NK-92 treated with Interleukin-12 subunit alpha and Interleukin-12 subunit beta, amount 100 ng/mL, for 24 hours (cell line): ENCODE data around the gene RNF130.

Source experiments
- DNase-seq: peaks from one replicate; lab custom pipeline; 2025; lab: John Stamatoyannopoulos, UW

Gene RNF130

GRCh38 chr5:179916523-179916922, 155.0 kb downstream of the RNF130 start:
- no peak for DNase-seq

GRCh38 chr5:179915406-179915935, 156.1 kb downstream of the RNF130 start:
- DNase-seq = no peak

GRCh38 chr5:179914032-179914755, 157.4 kb downstream of the RNF130 start:
- peak; percentile 17 for DNase-seq

GRCh38 chr5:179913461-179913860, 158.1 kb downstream of the RNF130 start:
- DNase-seq = no peak

- no peak for DNase-seq
These were observed 158.6 kb downstream of the RNF130 start for GRCh38 chr5:179912951-179913350.

GRCh38 chr5:179912386-179912785, 159.2 kb downstream of the RNF130 start:
- DNase-seq = no peak

GRCh38 chr5:179909224-179909623, 162.3 kb downstream of the RNF130 start:
- DNase-seq = no peak

- DNase-seq = no peak
These were observed 163.0 kb downstream of the RNF130 start for GRCh38 chr5:179908528-179908927.

GRCh38 chr5:179907556-179908324, 163.8 kb downstream of the RNF130 start, which contains the start of gene TBC1D9B:
Gene TBC1D9B (minus strand): TSS chr5:179907897. CDS start chr5:179907821, 76 bp downstream.
- peak; percentile 47 for DNase-seq

- DNase-seq = no peak
These were observed 164.6 kb downstream of the RNF130 start for GRCh38 chr5:179906795-179907555.

GRCh38 chr5:179906294-179906794, 165.2 kb downstream of the RNF130 start:
- DNase-seq = no peak

GRCh38 chr5:179905161-179905560, 166.4 kb downstream of the RNF130 start:
- no peak for DNase-seq
